HG03139 (cell line): ENCODE measurements around the gene NEK6.
"Not testable (repeated sequence)": the region's sequence is repeated elsewhere in the genome, so short reads cannot be mapped to it uniquely, and the experiment has no call there.

ENCODE experiments used
- ATAC-seq: cut with Tn5 transposase; IDR thresholded peaks from one replicate; pipeline ENCODE4 v1.9.1; 2021; ENCODE audit not compliant: unreplicated experiment

Gene NEK6

GRCh38 chr9:124225945-124226344, 31.8 kb upstream of the NEK6 start:
- no peak for ATAC-seq

GRCh38 chr9:124228516-124228915, 29.2 kb upstream of the NEK6 start:
- ATAC-seq = no peak

GRCh38 chr9:124231095-124231737, 26.5 kb upstream of the NEK6 start:
- ATAC-seq = no peak

- ATAC-seq = no peak
Measured at GRCh38 chr9:124238546-124239140, 19.1 kb upstream of the NEK6 start.

- no peak for ATAC-seq
Measured at GRCh38 chr9:124239249-124240073, 18.3 kb upstream of the NEK6 start.

GRCh38 chr9:124242331-124243194, 15.2 kb upstream of the NEK6 start:
- ATAC-seq = no peak

- ATAC-seq = not testable (repeated sequence)
Measured at GRCh38 chr9:124247393-124247792, 10.4 kb upstream of the NEK6 start.

GRCh38 chr9:124248066-124248465, 9.7 kb upstream of the NEK6 start:
- no peak for ATAC-seq

GRCh38 chr9:124248960-124249359, 8.8 kb upstream of the NEK6 start:
- ATAC-seq = no peak

GRCh38 chr9:124251204-124251603, 6.5 kb upstream of the NEK6 start:
- ATAC-seq = no peak

GRCh38 chr9:124251605-124252378, 6.0 kb upstream of the NEK6 start:
- ATAC-seq = no peak

GRCh38 chr9:124252878-124253277, 4.9 kb upstream of the NEK6 start:
- not testable (repeated sequence) for ATAC-seq

GRCh38 chr9:124254261-124254682, 3.5 kb upstream of the NEK6 start:
- peak; percentile 52 for ATAC-seq

GRCh38 chr9:124255222-124255621, 2.5 kb upstream of the NEK6 start:
- no peak for ATAC-seq

GRCh38 chr9:124256517-124257069, 1.2 kb upstream of the NEK6 start:
- no peak for ATAC-seq

GRCh38 chr9:124257070-124257843, 492 bp upstream of the NEK6 start:
- ATAC-seq = no peak

- ATAC-seq = no peak
Measured at GRCh38 chr9:124258607-124259157, 933 bp downstream of the NEK6 start.

GRCh38 chr9:124259158-124259808, 1.5 kb downstream of the NEK6 start:
- no peak for ATAC-seq
